GM21737 (cell line): ENCODE data around the gene WNT11.

Experiments used
- ATAC-seq: cut with Tn5 transposase; IDR thresholded peaks from one replicate; pipeline ENCODE4 v1.9.1; 2021; ENCODE audit warnings: mild to moderate bottlenecking, moderate library complexity; ENCODE audit not compliant: unreplicated experiment

WNT11 gene

GRCh38 chr11:76238551-76238950 is 32.2 kb upstream of the WNT11 start:
- no peak for ATAC-seq

- ATAC-seq = no peak
These were observed 31.6 kb upstream of the WNT11 start for GRCh38 chr11:76237914-76238313.

GRCh38 chr11:76237000-76237649 is 30.8 kb upstream of the WNT11 start:
- no peak for ATAC-seq

GRCh38 chr11:76236092-76236999 is 30.0 kb upstream of the WNT11 start:
- ATAC-seq = peak; percentile 9

- peak; percentile 68 for ATAC-seq
These were observed 29.2 kb upstream of the WNT11 start for GRCh38 chr11:76235233-76236091.

GRCh38 chr11:76234416-76235232 is 28.3 kb upstream of the WNT11 start:
- peak; percentile 21 for ATAC-seq

- ATAC-seq = no peak
These were observed 27.7 kb upstream of the WNT11 start for GRCh38 chr11:76234021-76234415.

GRCh38 chr11:76233196-76233921 is 27.1 kb upstream of the WNT11 start:
- no peak for ATAC-seq

GRCh38 chr11:76232026-76232665 is 25.8 kb upstream of the WNT11 start:
- ATAC-seq = no peak

- ATAC-seq = no peak
These were observed 24.9 kb upstream of the WNT11 start for GRCh38 chr11:76231121-76231738.

- no peak for ATAC-seq
These were observed 24.1 kb upstream of the WNT11 start for GRCh38 chr11:76230392-76230791.

- ATAC-seq = no peak
These were observed 23.5 kb upstream of the WNT11 start for GRCh38 chr11:76229690-76230240.

- ATAC-seq = no peak
These were observed 22.5 kb upstream of the WNT11 start for GRCh38 chr11:76228875-76229149.

GRCh38 chr11:76228071-76228874 is 22.0 kb upstream of the WNT11 start:
- no peak for ATAC-seq

GRCh38 chr11:76226626-76227025 is 20.3 kb upstream of the WNT11 start:
- ATAC-seq = no peak

GRCh38 chr11:76225122-76225611 is 18.9 kb upstream of the WNT11 start:
- ATAC-seq = no peak

GRCh38 chr11:76224461-76225121 is 18.3 kb upstream of the WNT11 start:
- ATAC-seq = no peak
